Activated T-cell treated with anti-CD3 and anti-CD28 coated beads, Interleukin-2, amount 50 U/mL, for 72 hours (primary cell): Measurements from ENCODE around the gene KRT76. TPM values are rescaled to one million over a fixed set of nuclear protein-coding genes. Genes with fewer than 3 reads are reported as not detected.

Experiments
- ATAC-seq, 2 donors: fragments of 150-1000 bp; cut with Tn5 transposase; replicated peaks in 1 of 2; 2 replicates each; pipeline ENCODE4 v1.10.0; 2021; ENCODE audit warnings: moderate library complexity in 2 of 2, mild to moderate bottlenecking in 1 of 2
- DNase-seq, 2 donors: peaks; one replicate each; pipeline ENCODE4 v3.0.0; 2021 to 2022; ENCODE audit warnings: mixed read lengths in 1 of 2
- H3K27ac Mint-ChIP-seq: one replicate; pipeline ENCODE4 v1.8.0; 2022; ENCODE audit warnings: mild to moderate bottlenecking, moderate library complexity, mixed read lengths
- H3K27me3 Mint-ChIP-seq: one replicate; pipeline ENCODE4 v1.8.0; 2022; ENCODE audit warnings: low read depth, mixed read lengths
- H3K36me3 Mint-ChIP-seq, 2 donors: one replicate each; pipeline ENCODE4 v1.8.0; 2022; ENCODE audit warnings: mixed read lengths in 2 of 2, mild to moderate bottlenecking in 1 of 2; ENCODE audit not compliant: insufficient read depth in 2 of 2
- H3K4me1 Mint-ChIP-seq: one replicate; pipeline ENCODE4 v1.8.0; 2022; ENCODE audit warnings: low read depth, mixed read lengths
- H3K4me3 Mint-ChIP-seq, 2 donors: one replicate each; pipeline ENCODE4 v1.8.0; 2022; ENCODE audit warnings: mild to moderate bottlenecking in 2 of 2, mixed read lengths in 2 of 2, moderate library complexity in 2 of 2
- H3K9me3 Mint-ChIP-seq, 2 donors: one replicate each; pipeline ENCODE4 v1.8.0; 2022; ENCODE audit warnings: mixed read lengths in 2 of 2
- total RNA-seq, 2 donors: library from RNA; stranded (reverse); gene quantifications; one replicate each; pipeline ENCODE4 v1.2.3, GENCODE V29; 2022

KRT76 gene
- total RNA-seq, 2 donors from 2014 or later, result not detected

- H3K27ac Mint-ChIP-seq, result no peak overlapping the region
- ATAC-seq, result no peak
These were observed 46.8 kb downstream of the KRT76 start for GRCh38 chr12:52730383-52730782.

GRCh38 chr12:52729147-52729546, 48.0 kb downstream of the KRT76 start:
- ATAC-seq (no peak), DNase-seq (no peak)
- Mint-ChIP-seq H3K9me3 (no peaks in the 10 kb centered on the region), H3K4me3 (no peak overlapping the region), H3K4me1 (no peaks in the 10 kb centered on the region), H3K36me3 (no peaks in the 10 kb centered on the region), H3K27ac (no peak overlapping the region), H3K27me3 (no peaks in the 10 kb centered on the region)

More at GRCh38 chr12:52730383-52730782, 46.8 kb downstream of the KRT76 start:
- H3K9me3 Mint-ChIP-seq, result no peaks in the 10 kb centered on the region
- H3K4me1 Mint-ChIP-seq, result no peaks in the 10 kb centered on the region
- no peaks in the 10 kb centered on the region for H3K36me3 Mint-ChIP-seq
- no peaks in the 10 kb centered on the region for H3K27me3 Mint-ChIP-seq
- DNase-seq, result no peak
- H3K4me3 Mint-ChIP-seq, result no peak overlapping the region

- Mint-ChIP-seq H3K9me3 (no peaks in the 10 kb centered on the region), H3K27ac (no peak overlapping the region), H3K27me3 (no peaks in the 10 kb centered on the region), H3K36me3 (no peaks in the 10 kb centered on the region), H3K4me3 (no peak overlapping the region), H3K4me1 (no peaks in the 10 kb centered on the region)
- no peak for DNase-seq
- no peak for ATAC-seq
These were observed 48.8 kb downstream of the KRT76 start for GRCh38 chr12:52728374-52728773.

GRCh38 chr12:52727037-52727436, 50.1 kb downstream of the KRT76 start:
- no peaks in the 10 kb centered on the region for H3K4me1 Mint-ChIP-seq
- DNase-seq (no peak), ATAC-seq (no peak)
- H3K36me3 Mint-ChIP-seq, result no peaks in the 10 kb centered on the region
- no peaks in the 10 kb centered on the region for H3K9me3 Mint-ChIP-seq
- no peak overlapping the region for H3K27ac Mint-ChIP-seq
- H3K27me3 Mint-ChIP-seq, result no peaks in the 10 kb centered on the region
- no peak overlapping the region for H3K4me3 Mint-ChIP-seq

- Mint-ChIP-seq H3K9me3 (no peaks in the 10 kb centered on the region), H3K4me3 (no peak overlapping the region), H3K27me3 (no peaks in the 10 kb centered on the region), H3K27ac (no peak overlapping the region), H3K36me3 (no peaks in the 10 kb centered on the region), H3K4me1 (no peaks in the 10 kb centered on the region)
- ATAC-seq, result no peak
- DNase-seq, result no peak
These were observed 50.7 kb downstream of the KRT76 start for GRCh38 chr12:52726451-52726850.

- H3K4me3 Mint-ChIP-seq, result no peak overlapping the region
- H3K36me3 Mint-ChIP-seq, result no peaks in the 10 kb centered on the region
- H3K4me1 Mint-ChIP-seq, result no peaks in the 10 kb centered on the region
- no peak for ATAC-seq
- H3K27ac Mint-ChIP-seq, result no peak overlapping the region
- H3K9me3 Mint-ChIP-seq, result no peaks in the 10 kb centered on the region
- DNase-seq, result no peak
- H3K27me3 Mint-ChIP-seq, result no peaks in the 10 kb centered on the region
These were observed 52.8 kb downstream of the KRT76 start for GRCh38 chr12:52724384-52724783.

- Mint-ChIP-seq H3K9me3 (no peaks in the 10 kb centered on the region), H3K4me1 (no peaks in the 10 kb centered on the region), H3K27ac (no peak overlapping the region), H3K36me3 (no peaks in the 10 kb centered on the region), H3K4me3 (no peak overlapping the region), H3K27me3 (no peaks in the 10 kb centered on the region)
- DNase-seq, result no peak
- ATAC-seq, result no peak
These were observed 54.5 kb downstream of the KRT76 start for GRCh38 chr12:52722680-52723079.

- Mint-ChIP-seq H3K27me3 (no peaks in the 10 kb centered on the region), H3K27ac (no peak overlapping the region), H3K36me3 (no peaks in the 10 kb centered on the region), H3K4me1 (no peaks in the 10 kb centered on the region), H3K4me3 (no peak overlapping the region), H3K9me3 (no peaks in the 10 kb centered on the region)
- no peak for DNase-seq
- ATAC-seq, result no peak
These were observed 55.2 kb downstream of the KRT76 start for GRCh38 chr12:52721838-52722470.

GRCh38 chr12:52720365-52720886, 56.7 kb downstream of the KRT76 start:
- no peaks in the 10 kb centered on the region for H3K9me3 Mint-ChIP-seq
- DNase-seq (no peak), ATAC-seq (no peak)
- H3K4me3 Mint-ChIP-seq, result no peak overlapping the region
- no peaks in the 10 kb centered on the region for H3K4me1 Mint-ChIP-seq
- no peak overlapping the region for H3K27ac Mint-ChIP-seq
- H3K27me3 Mint-ChIP-seq, result peaks cover 11% of the 10 kb centered on the region
- H3K36me3 Mint-ChIP-seq, result no peaks in the 10 kb centered on the region

Other genes with a start within 250 kb of the KRT76 start
- gene KRT71, start 224.2 kb downstream of the KRT76 start, total RNA-seq, result not detected
- gene KRT74, start 203.5 kb downstream of the KRT76 start, total RNA-seq, result under 1 TPM in 1 of 2 donors, not detected in 1; 0.12 TPM
- gene KRT72, start 175.9 kb downstream of the KRT76 start, total RNA-seq, result 1 to 10 TPM in 1 of 2 donors, under 1 TPM in 1; 0.31 to 2.3 TPM
- 1 to 10 TPM in 1 of 2 donors, under 1 TPM in 1; 0.36 to 1.3 TPM for gene KRT73, start 158.8 kb downstream of the KRT76 start, total RNA-seq
- not detected for gene KRT2, start 125.1 kb downstream of the KRT76 start, total RNA-seq
- not detected for gene KRT1, start 96.9 kb downstream of the KRT76 start, total RNA-seq
- gene KRT77, start 73.8 kb downstream of the KRT76 start, total RNA-seq, result not detected
- gene KRT3, start 18.8 kb upstream of the KRT76 start, total RNA-seq, result not detected
- gene KRT4, start 36.8 kb upstream of the KRT76 start, total RNA-seq, result under 1 TPM in 1 of 2 donors, not detected in 1; 0.10 TPM
- gene KRT79, start 57.0 kb upstream of the KRT76 start, total RNA-seq, result under 1 TPM; 0.19 to 0.26 TPM
- not detected for gene KRT78, start 71.6 kb upstream of the KRT76 start, total RNA-seq
- gene KRT8, start 127.7 kb upstream of the KRT76 start, total RNA-seq, result under 1 TPM; 0.65 TPM
- gene KRT18, start 171.8 kb upstream of the KRT76 start, total RNA-seq, result 1 to 10 TPM; 3.3 to 5.1 TPM
- 100 to 1,000 TPM; 622 to 633 TPM for gene EIF4B, start 229.1 kb upstream of the KRT76 start, total RNA-seq